ENCODE data around the gene TM4SF20.
"Not testable (repeated sequence)": the region's sequence is repeated elsewhere in the genome, so short reads cannot be mapped to it uniquely, and the experiment has no call there.

GRCh38 chr2:227382241-227382835, 3.2 kb upstream of the TM4SF20 start:
- not testable (repeated sequence) for TF ChIP-seq POLR2AphosphoS5, CTCF (IDR thresholded peaks at IDR 0.05)

Measured in breast epithelium (tissue), 3 donors.